DOHH2 (cell line): ENCODE results near the gene PXN.

Experiments used
- H3F3A ChIP-seq: fragments of 200-600 bp; sonication (generic), shearing (Covaris generic); 2 replicates; pipeline ENCODE4 v1.6.0; 2016; ENCODE audit warnings: antibody characterized with exemption, mild to moderate bottlenecking; ENCODE audit not compliant: control insufficient read depth, insufficient read depth
- H3K27ac ChIP-seq: fragments of 200-600 bp; sonication (generic); 2 replicates; pipeline ENCODE4 v1.5.1; 2014; ENCODE audit warnings: low read depth, mild to moderate bottlenecking, low read length, moderate library complexity
- H3K27me3 ChIP-seq: fragments of 200-600 bp; sonication (generic); 2 replicates; pipeline ENCODE4 v1.6.1; 2014; ENCODE audit warnings: mild to moderate bottlenecking, low read length, mixed read lengths; ENCODE audit not compliant: control insufficient read depth
- H3K36me3 ChIP-seq: fragments of 200-600 bp; sonication (generic); 2 replicates; pipeline ENCODE4 v1.6.1; 2014; ENCODE audit warnings: mild to moderate bottlenecking, low read length, moderate library complexity, mixed read lengths; ENCODE audit not compliant: control insufficient read depth
- H3K4me1 ChIP-seq: fragments of 200-600 bp; sonication (generic); 2 replicates; pipeline ENCODE4 v1.6.1; 2014; ENCODE audit warnings: mild to moderate bottlenecking, low read length, mixed read lengths; ENCODE audit not compliant: control insufficient read depth
- H3K4me2 ChIP-seq: fragments of 200-600 bp; sonication (generic); 2 replicates; pipeline ENCODE4 v1.6.0; 2014; ENCODE audit warnings: mild to moderate bottlenecking, low read length, moderate library complexity
- H3K4me3 ChIP-seq: fragments of 200-600 bp; sonication (generic); 2 replicates; pipeline ENCODE4 v1.5.1; 2014; ENCODE audit warnings: mild to moderate bottlenecking, low read length, mixed read lengths
- H3K79me2 ChIP-seq: fragments of 200-600 bp; sonication (generic); 2 replicates; pipeline ENCODE4 v1.6.1; 2014; ENCODE audit warnings: mild to moderate bottlenecking, low read length, mixed read lengths; ENCODE audit not compliant: control insufficient read depth
- H3K9me2 ChIP-seq: fragments of 200-600 bp; sonication (generic); replicated peaks from 2 replicates; pipeline ENCODE4 v1.6.1; 2014; ENCODE audit warnings: mild to moderate bottlenecking, low read length, mixed read lengths; ENCODE audit not compliant: control insufficient read depth
- H3K9me3 ChIP-seq: fragments of 200-600 bp; sonication (generic); 2 replicates; pipeline ENCODE4 v1.6.1; 2014; ENCODE audit warnings: antibody characterized with exemption, low read length, mixed read lengths; ENCODE audit not compliant: control insufficient read depth, insufficient read depth
- H4K20me1 ChIP-seq: fragments of 200-600 bp; sonication (generic); 2 replicates; pipeline ENCODE4 v1.6.0; 2014; ENCODE audit warnings: low read depth, mild to moderate bottlenecking, antibody characterized with exemption, low read length, moderate library complexity; ENCODE audit not compliant: control insufficient read depth, insufficient read depth
- CTCF ChIP-seq: fragments of 200-600 bp; sonication (generic); IDR thresholded peaks from one replicate; pipeline ENCODE4 v1.5.1; 2014; ENCODE audit warnings: antibody characterized with exemption, mild to moderate bottlenecking, low read depth, low read length; ENCODE audit not compliant: poor library complexity, severe bottlenecking
- EZH2phosphoT487 ChIP-seq: fragments of 200-600 bp; sonication (generic); IDR thresholded peaks from 2 replicates; pipeline ENCODE4 v1.6.1; 2017; ENCODE audit warnings: borderline replicate concordance, mild to moderate bottlenecking, antibody characterized with exemption, low read length, moderate library complexity, mixed read lengths

PXN gene

GRCh38 chr12:120264086-120264903 is 1.2 kb downstream of the PXN start:
- TF ChIP-seq EZH2phosphoT487 (no peak), CTCF (no peak)
- Histone ChIP-seq H3K27me3 (peaks cover 38% of the 10 kb centered on the region), H3K4me3 (peak overlapping the region; percentile 82), H4K20me1 (0 out of 2 replicates have a peak, but pooled peaks cover 4% of the 10 kb centered on the region), H3K4me1 (peaks cover 11% of the 10 kb centered on the region), H3K36me3 (no peaks in the 10 kb centered on the region), H3K9me3 (no peaks in the 10 kb centered on the region), H3K79me2 (no peaks in the 10 kb centered on the region), H3K4me2 (peak overlapping the region; percentile 87; the same call in 1 of the 2 replicates), H3K9me2 (no peaks in the 10 kb centered on the region), H3K27ac (no peak overlapping the region), H3F3A (0 out of 2 replicates have a peak, but pooled peaks cover 3% of the 10 kb centered on the region)

- Histone ChIP-seq H3K36me3 (no peaks in the 10 kb centered on the region), H3K27me3 (peaks cover 38% of the 10 kb centered on the region), H3K79me2 (no peaks in the 10 kb centered on the region), H3K27ac (no peak overlapping the region), H3K9me3 (no peaks in the 10 kb centered on the region), H4K20me1 (0 out of 2 replicates have a peak, but pooled peaks cover 4% of the 10 kb centered on the region), H3F3A (0 out of 2 replicates have a peak, but pooled peaks cover 3% of the 10 kb centered on the region), H3K4me3 (no peak overlapping the region), H3K4me1 (peaks cover 11% of the 10 kb centered on the region), H3K9me2 (no peaks in the 10 kb centered on the region), H3K4me2 (no peak overlapping the region)
- TF ChIP-seq EZH2phosphoT487: no peak
- TF ChIP-seq CTCF: no peak
These were observed 1.8 kb downstream of the PXN start for GRCh38 chr12:120263748-120264085.

- H3K79me2 ChIP-seq: no peaks in the 10 kb centered on the region
- H3K4me1 ChIP-seq: peaks cover 11% of the 10 kb centered on the region
- 0 out of 2 replicates have a peak, but pooled peaks cover 4% of the 10 kb centered on the region for H4K20me1 ChIP-seq
- H3K4me3 ChIP-seq: no peak overlapping the region
- TF ChIP-seq EZH2phosphoT487: no peak
- no peak for TF ChIP-seq CTCF
- H3K4me2 ChIP-seq: no peak overlapping the region
- no peaks in the 10 kb centered on the region for H3K9me2 ChIP-seq
- H3K9me3 ChIP-seq: no peaks in the 10 kb centered on the region
- H3K36me3 ChIP-seq: no peaks in the 10 kb centered on the region
- H3K27me3 ChIP-seq: peaks cover 38% of the 10 kb centered on the region
- H3F3A ChIP-seq: 0 out of 2 replicates have a peak, but pooled peaks cover 3% of the 10 kb centered on the region
- no peak overlapping the region for H3K27ac ChIP-seq
These were observed 2.4 kb downstream of the PXN start for GRCh38 chr12:120262852-120263747.
